ENCODE measurements around the gene DOCK2.
"Not testable (repeated sequence)": the region's sequence is repeated elsewhere in the genome, so short reads cannot be mapped to it uniquely, and the experiment has no call there.

DOCK2 gene

GRCh38 chr5:170092455-170093101, 455.5 kb downstream of the DOCK2 start:
- Histone ChIP-seq H3K27me3 (ENCODE audit: control insufficient read depth in 2 of 2, insufficient read depth in 2 of 2, low read length in 2 of 2) (no peaks in the 10 kb centered on the region), H3K4me3 (ENCODE audit: low read length in 2 of 2) (no peak overlapping the region), H3K36me3 (ENCODE audit: control insufficient read depth in 2 of 2, insufficient read depth in 2 of 2, low read length in 2 of 2) (no peaks in the 10 kb centered on the region), H3K4me1 (ENCODE audit: control insufficient read depth in 2 of 2, insufficient read depth in 2 of 2, low read length in 2 of 2) (no peaks in the 10 kb centered on the region), H3K27ac (ENCODE audit: low read depth in 2 of 2, low read length in 2 of 2) (no peak overlapping the region), H3K9me3 (ENCODE audit: control insufficient read depth in 2 of 2, low read length in 2 of 2) (no peaks in the 10 kb centered on the region), H3K9ac (ENCODE audit: low read depth in 1 of 2, low read length in 2 of 2) (no peak overlapping the region)

- H3K9ac ChIP-seq (ENCODE audit: low read depth in 1 of 2, low read length in 2 of 2); H3K36me3 ChIP-seq (ENCODE audit: control insufficient read depth in 2 of 2, insufficient read depth in 2 of 2, low read length in 2 of 2); H3K27me3 ChIP-seq (ENCODE audit: control insufficient read depth in 2 of 2, insufficient read depth in 2 of 2, low read length in 2 of 2); H3K9me3 ChIP-seq (ENCODE audit: control insufficient read depth in 2 of 2, low read length in 2 of 2); H3K27ac ChIP-seq (ENCODE audit: low read depth in 2 of 2, low read length in 2 of 2); H3K4me3 ChIP-seq (ENCODE audit: low read length in 2 of 2); H3K4me1 ChIP-seq (ENCODE audit: control insufficient read depth in 2 of 2, insufficient read depth in 2 of 2, low read length in 2 of 2): not testable (repeated sequence)
Observed at GRCh38 chr5:170094329-170094728, 457.3 kb downstream of the DOCK2 start.

- Histone ChIP-seq H3K9ac (ENCODE audit: low read depth in 1 of 2, low read length in 2 of 2) (no peak overlapping the region), H3K4me3 (ENCODE audit: low read length in 2 of 2) (no peak overlapping the region), H3K4me1 (ENCODE audit: control insufficient read depth in 2 of 2, insufficient read depth in 2 of 2, low read length in 2 of 2) (no peaks in the 10 kb centered on the region), H3K9me3 (ENCODE audit: control insufficient read depth in 2 of 2, low read length in 2 of 2) (no peaks in the 10 kb centered on the region), H3K27ac (ENCODE audit: low read depth in 2 of 2, low read length in 2 of 2) (no peak overlapping the region), H3K36me3 (ENCODE audit: control insufficient read depth in 2 of 2, insufficient read depth in 2 of 2, low read length in 2 of 2) (no peaks in the 10 kb centered on the region), H3K27me3 (ENCODE audit: control insufficient read depth in 2 of 2, insufficient read depth in 2 of 2, low read length in 2 of 2) (no peaks in the 10 kb centered on the region)
Observed at GRCh38 chr5:170095646-170096045, 458.6 kb downstream of the DOCK2 start.

GRCh38 chr5:170097934-170098333, 460.9 kb downstream of the DOCK2 start:
- Histone ChIP-seq H3K4me3 (ENCODE audit: low read length in 2 of 2) (no peak overlapping the region), H3K36me3 (ENCODE audit: control insufficient read depth in 2 of 2, insufficient read depth in 2 of 2, low read length in 2 of 2) (no peaks in the 10 kb centered on the region), H3K9ac (ENCODE audit: low read depth in 1 of 2, low read length in 2 of 2) (no peak overlapping the region), H3K27me3 (ENCODE audit: control insufficient read depth in 2 of 2, insufficient read depth in 2 of 2, low read length in 2 of 2) (no peaks in the 10 kb centered on the region), H3K9me3 (ENCODE audit: control insufficient read depth in 2 of 2, low read length in 2 of 2) (no peaks in the 10 kb centered on the region), H3K4me1 (ENCODE audit: control insufficient read depth in 2 of 2, insufficient read depth in 2 of 2, low read length in 2 of 2) (no peaks in the 10 kb centered on the region), H3K27ac (ENCODE audit: low read depth in 2 of 2, low read length in 2 of 2) (no peak overlapping the region)

- H3K9me3 ChIP-seq (ENCODE audit: control insufficient read depth in 2 of 2, low read length in 2 of 2), result no peaks in the 10 kb centered on the region
- no peak overlapping the region for H3K4me3 ChIP-seq (ENCODE audit: low read length in 2 of 2)
- H3K36me3 ChIP-seq (ENCODE audit: control insufficient read depth in 2 of 2, insufficient read depth in 2 of 2, low read length in 2 of 2), result no peaks in the 10 kb centered on the region
- no peak overlapping the region for H3K27ac ChIP-seq (ENCODE audit: low read depth in 2 of 2, low read length in 2 of 2)
- no peaks in the 10 kb centered on the region for H3K27me3 ChIP-seq (ENCODE audit: control insufficient read depth in 2 of 2, insufficient read depth in 2 of 2, low read length in 2 of 2)
- H3K4me1 ChIP-seq (ENCODE audit: control insufficient read depth in 2 of 2, insufficient read depth in 2 of 2, low read length in 2 of 2), result no peaks in the 10 kb centered on the region
- no peak overlapping the region for H3K9ac ChIP-seq (ENCODE audit: low read depth in 1 of 2, low read length in 2 of 2)
Observed at GRCh38 chr5:170100066-170100943, 463.2 kb downstream of the DOCK2 start.

GRCh38 chr5:170103447-170103846, 466.4 kb downstream of the DOCK2 start:
- H3K9me3 ChIP-seq (ENCODE audit: control insufficient read depth in 2 of 2, low read length in 2 of 2), result no peaks in the 10 kb centered on the region
- no peaks in the 10 kb centered on the region for H3K36me3 ChIP-seq (ENCODE audit: control insufficient read depth in 2 of 2, insufficient read depth in 2 of 2, low read length in 2 of 2)
- H3K27me3 ChIP-seq (ENCODE audit: control insufficient read depth in 2 of 2, insufficient read depth in 2 of 2, low read length in 2 of 2), result no peaks in the 10 kb centered on the region
- no peak overlapping the region for H3K27ac ChIP-seq (ENCODE audit: low read depth in 2 of 2, low read length in 2 of 2)
- H3K4me3 ChIP-seq (ENCODE audit: low read length in 2 of 2), result no peak overlapping the region
- no peak overlapping the region for H3K9ac ChIP-seq (ENCODE audit: low read depth in 1 of 2, low read length in 2 of 2)
- H3K4me1 ChIP-seq (ENCODE audit: control insufficient read depth in 2 of 2, insufficient read depth in 2 of 2, low read length in 2 of 2), result no peaks in the 10 kb centered on the region

GRCh38 chr5:170104299-170104698, 467.2 kb downstream of the DOCK2 start:
- Histone ChIP-seq H3K9me3 (ENCODE audit: control insufficient read depth in 2 of 2, low read length in 2 of 2) (no peaks in the 10 kb centered on the region), H3K27ac (ENCODE audit: low read depth in 2 of 2, low read length in 2 of 2) (no peak overlapping the region), H3K9ac (ENCODE audit: low read depth in 1 of 2, low read length in 2 of 2) (no peak overlapping the region), H3K4me3 (ENCODE audit: low read length in 2 of 2) (no peak overlapping the region), H3K27me3 (ENCODE audit: control insufficient read depth in 2 of 2, insufficient read depth in 2 of 2, low read length in 2 of 2) (no peaks in the 10 kb centered on the region), H3K4me1 (ENCODE audit: control insufficient read depth in 2 of 2, insufficient read depth in 2 of 2, low read length in 2 of 2) (no peaks in the 10 kb centered on the region), H3K36me3 (ENCODE audit: control insufficient read depth in 2 of 2, insufficient read depth in 2 of 2, low read length in 2 of 2) (no peaks in the 10 kb centered on the region)

- no peaks in the 10 kb centered on the region for H3K36me3 ChIP-seq (ENCODE audit: control insufficient read depth in 2 of 2, insufficient read depth in 2 of 2, low read length in 2 of 2)
- H3K27ac ChIP-seq (ENCODE audit: low read depth in 2 of 2, low read length in 2 of 2), result no peak overlapping the region
- no peak overlapping the region for H3K4me3 ChIP-seq (ENCODE audit: low read length in 2 of 2)
- H3K9me3 ChIP-seq (ENCODE audit: control insufficient read depth in 2 of 2, low read length in 2 of 2), result no peaks in the 10 kb centered on the region
- no peak overlapping the region for H3K9ac ChIP-seq (ENCODE audit: low read depth in 1 of 2, low read length in 2 of 2)
- no peaks in the 10 kb centered on the region for H3K27me3 ChIP-seq (ENCODE audit: control insufficient read depth in 2 of 2, insufficient read depth in 2 of 2, low read length in 2 of 2)
- no peaks in the 10 kb centered on the region for H3K4me1 ChIP-seq (ENCODE audit: control insufficient read depth in 2 of 2, insufficient read depth in 2 of 2, low read length in 2 of 2)
Observed at GRCh38 chr5:170104710-170105109, 467.6 kb downstream of the DOCK2 start.

GRCh38 chr5:170105642-170106611, 468.9 kb downstream of the DOCK2 start, which contains the start of gene FOXI1:
FOXI1 (plus strand) TSS chr5:170105897; CDS start chr5:170105958, 61 bp downstream.
- H3K4me3 ChIP-seq (ENCODE audit: low read length in 2 of 2), result no peak within 1 kb of the TSS
- no peak within 1 kb of the TSS for H3K27ac ChIP-seq (ENCODE audit: low read depth in 2 of 2, low read length in 2 of 2)
- H3K9me3 ChIP-seq (ENCODE audit: control insufficient read depth in 2 of 2, low read length in 2 of 2), result no peaks in the 10 kb centered on the region
- no peaks in the 10 kb centered on the region for H3K36me3 ChIP-seq (ENCODE audit: control insufficient read depth in 2 of 2, insufficient read depth in 2 of 2, low read length in 2 of 2)
- no peaks in the 10 kb centered on the region for H3K27me3 ChIP-seq (ENCODE audit: control insufficient read depth in 2 of 2, insufficient read depth in 2 of 2, low read length in 2 of 2)
- no peak within 1 kb of the TSS for H3K9ac ChIP-seq (ENCODE audit: low read depth in 1 of 2, low read length in 2 of 2)
- H3K4me1 ChIP-seq (ENCODE audit: control insufficient read depth in 2 of 2, insufficient read depth in 2 of 2, low read length in 2 of 2), result no peaks in the 10 kb centered on the region
